WTC11 (cell line): ENCODE results near the gene DGKG. TPM values are rescaled to one million over a fixed set of nuclear protein-coding genes. Genes with fewer than 3 reads are reported as not detected.

Experiments
- ATAC-seq: fragments of 200-7000 bp; cut with Tn5 transposase; 2 replicates; pipeline ENCODE4 v1.10.0; 2021; ENCODE audit warnings: mild to moderate bottlenecking, moderate library complexity
- CTCF ChIA-PET: fragments of 300-600 bp; sonication (Branson Sonifier 250); formaldehyde crosslinking; loops from one replicate; lab custom pipeline; 2021; ENCODE audit warnings: antibody characterized with exemption; lab: Charles Lee
- POLR2A ChIA-PET: fragments of 350-600 bp; sonication (Branson Sonifier 250); formaldehyde crosslinking; loops from one replicate; lab custom pipeline; 2021; ENCODE audit warnings: antibody characterized with exemption; lab: Charles Lee
- DNase-seq: peaks from one replicate; pipeline ENCODE4 v3.0.0; 2021; ENCODE audit warnings: low spot score
- H3K27ac Mint-ChIP-seq: 2 replicates; pipeline ENCODE4 v1.8.0; 2021; ENCODE audit warnings: mixed read lengths
- H3K27me3 Mint-ChIP-seq: 2 replicates; pipeline ENCODE4 v1.8.0; 2021; ENCODE audit warnings: low read depth, mild to moderate bottlenecking, moderate library complexity, mixed read lengths
- H3K36me3 Mint-ChIP-seq: 2 replicates; pipeline ENCODE4 v1.8.0; 2021; ENCODE audit warnings: mixed read lengths
- H3K4me1 Mint-ChIP-seq: 2 replicates; pipeline ENCODE4 v1.8.0; 2022; ENCODE audit warnings: mixed read lengths
- H3K4me3 Mint-ChIP-seq: 2 replicates; pipeline ENCODE4 v1.8.0; 2021; ENCODE audit warnings: mild to moderate bottlenecking, moderate library complexity, mixed read lengths
- H3K9me3 Mint-ChIP-seq: 2 replicates; pipeline ENCODE4 v1.8.0; 2021; ENCODE audit warnings: mixed read lengths
- AR ChIP-seq: fragments of 250-450 bp; sonication (Bioruptor Pico); IDR thresholded peaks from 2 replicates; pipeline ENCODE4 v1.9.0; 2021; ENCODE audit warnings: mild to moderate bottlenecking
- CBFB ChIP-seq: sonication (generic); formaldehyde crosslinking; IDR thresholded peaks from 2 replicates; pipeline ENCODE4 v1.8.1; 2022; ENCODE audit warnings: mild to moderate bottlenecking, low read depth, missing genetic modification reagents
- E2F4 ChIP-seq: sonication (generic); formaldehyde crosslinking; IDR thresholded peaks from 2 replicates; pipeline ENCODE4 v1.8.1; 2022; ENCODE audit warnings: low read depth, mild to moderate bottlenecking, moderate library complexity, missing genetic modification reagents, borderline replicate concordance
- ETV6 ChIP-seq: sonication (generic); formaldehyde crosslinking; IDR thresholded peaks from 2 replicates; pipeline ENCODE4 v1.8.1; 2022; ENCODE audit warnings: mild to moderate bottlenecking, missing genetic modification reagents
- GABPB1 ChIP-seq: sonication (generic); formaldehyde crosslinking; IDR thresholded peaks from 2 replicates; pipeline ENCODE4 v1.8.1; 2023; ENCODE audit warnings: mild to moderate bottlenecking, missing genetic modification reagents
- HMGA2 ChIP-seq: fragments of 250-450 bp; sonication (Bioruptor Pico); IDR thresholded peaks from 2 replicates; pipeline ENCODE4 v1.4.0; 2021; ENCODE audit warnings: mild to moderate bottlenecking, moderate library complexity
- MYBL2 ChIP-seq: sonication (generic); formaldehyde crosslinking; IDR thresholded peaks from 2 replicates; pipeline ENCODE4 v1.8.1; 2023; ENCODE audit warnings: mild to moderate bottlenecking, moderate library complexity, missing genetic modification reagents
- NFATC4 ChIP-seq: fragments of 250-450 bp; sonication (Bioruptor Pico); IDR thresholded peaks from 2 replicates; pipeline ENCODE4 v1.9.0; 2021; ENCODE audit warnings: mild to moderate bottlenecking
- NFYB ChIP-seq: sonication (generic); formaldehyde crosslinking; conservative IDR thresholded peaks from 2 replicates; pipeline ENCODE4 v1.8.0; 2022; ENCODE audit warnings: low read depth, missing genetic modification reagents
- NR2C2 ChIP-seq: sonication (generic); formaldehyde crosslinking; IDR thresholded peaks from 2 replicates; pipeline ENCODE4 v1.8.0; 2022; ENCODE audit warnings: mild to moderate bottlenecking, missing genetic modification reagents
- PRRX2 ChIP-seq: fragments of 250-450 bp; sonication (Bioruptor Pico); IDR thresholded peaks from 2 replicates; pipeline ENCODE4 v1.8.0; 2021; ENCODE audit warnings: mild to moderate bottlenecking
- SP1 ChIP-seq: sonication (generic); formaldehyde crosslinking; conservative IDR thresholded peaks from 2 replicates; pipeline ENCODE4 v1.8.1; 2022; ENCODE audit warnings: missing genetic modification reagents
- ZBTB21 ChIP-seq: sonication (generic); formaldehyde crosslinking; IDR thresholded peaks from 2 replicates; pipeline ENCODE4 v1.8.1; 2023; ENCODE audit warnings: mild to moderate bottlenecking, missing genetic modification reagents, borderline replicate concordance
- ZBTB43 ChIP-seq: sonication (generic); formaldehyde crosslinking; IDR thresholded peaks from 2 replicates; pipeline ENCODE4 v1.8.1; 2023; ENCODE audit warnings: mild to moderate bottlenecking, missing genetic modification reagents
- ZNF121 ChIP-seq: sonication (generic); formaldehyde crosslinking; IDR thresholded peaks from 2 replicates; pipeline ENCODE4 v1.8.0; 2023; ENCODE audit warnings: missing genetic modification reagents
- ZNF263 ChIP-seq: sonication (generic); formaldehyde crosslinking; IDR thresholded peaks from 2 replicates; pipeline ENCODE4 v1.8.1; 2022; ENCODE audit warnings: low read depth, mild to moderate bottlenecking, moderate library complexity, missing genetic modification reagents
- ZNF396 ChIP-seq: fragments of 250-450 bp; sonication (Bioruptor Pico); IDR thresholded peaks from 2 replicates; pipeline ENCODE4 v1.8.0; 2021; ENCODE audit warnings: mild to moderate bottlenecking, moderate library complexity, borderline replicate concordance
- ZNF512 ChIP-seq: sonication (generic); formaldehyde crosslinking; IDR thresholded peaks from 2 replicates; pipeline ENCODE4 v1.8.1; 2022; ENCODE audit warnings: missing genetic modification reagents, borderline replicate concordance
- ZNF671 ChIP-seq: fragments of 250-450 bp; sonication (Bioruptor Pico); IDR thresholded peaks from 2 replicates; pipeline ENCODE4 v1.8.0; 2021; ENCODE audit warnings: mild to moderate bottlenecking
- total RNA-seq: library from RNA; stranded (reverse); gene quantifications from 3 replicates; pipeline ENCODE4 v1.2.3, GENCODE V29; 2021
- TF ChIP-seq, protein P1 (sequence below): fragments of 250-450 bp; sonication (Bioruptor Pico); IDR thresholded peaks from 2 replicates; pipeline ENCODE4 v1.9.0; 2021; ENCODE audit warnings: moderate library complexity, mild to moderate bottlenecking, inconsistent platforms, borderline replicate concordance
- TF ChIP-seq, protein P2 (sequence below): sonication (generic); formaldehyde crosslinking; IDR thresholded peaks from 2 replicates; pipeline ENCODE4 v1.8.1; 2022; ENCODE audit warnings: low read depth, missing genetic modification reagents, borderline replicate concordance

The DGKG gene
- total RNA-seq, 1 experiment from 2014 or later, result 0.92 TPM

GRCh38 chr3:186226482-186226881 is 135.6 kb downstream of the DGKG start:
- H3K9me3 Mint-ChIP-seq, result no peaks in the 10 kb centered on the region
- H3K4me3 Mint-ChIP-seq, result no peak overlapping the region
- ChIA-PET POLR2A (no interaction called here), CTCF (interaction anchor here (1.1 to 1.4 kb wide), 2 partner anchors 15 to 18 kb away, joined by 3 read pairs; no protein-coding TSS in a partner anchor)
- no peak for TF ChIP-seq NFATC4 (CRISPR knock-in tag)
- TF ChIP-seq, protein P1, sequence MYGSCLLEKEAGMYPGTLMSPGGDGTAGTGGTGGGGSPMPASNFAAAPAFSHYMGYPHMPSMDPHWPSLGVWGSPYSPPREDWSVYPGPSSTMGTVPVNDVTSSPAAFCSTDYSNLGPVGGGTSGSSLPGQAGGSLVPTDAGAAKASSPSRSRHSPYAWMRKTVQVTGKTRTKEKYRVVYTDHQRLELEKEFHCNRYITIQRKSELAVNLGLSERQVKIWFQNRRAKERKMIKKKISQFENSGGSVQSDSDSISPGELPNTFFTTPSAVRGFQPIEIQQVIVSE (CRISPR knock-in tag), result no peak
- no peak for DNase-seq
- H3K27ac Mint-ChIP-seq, result no peak overlapping the region
- no peaks in the 10 kb centered on the region for H3K27me3 Mint-ChIP-seq
- H3K4me1 Mint-ChIP-seq, result peaks cover 19% of the 10 kb centered on the region
- no peak for ATAC-seq
- no peaks in the 10 kb centered on the region for H3K36me3 Mint-ChIP-seq

GRCh38 chr3:186225603-186226002 is 136.4 kb downstream of the DGKG start:
- Mint-ChIP-seq H3K4me1 (peaks cover 28% of the 10 kb centered on the region), H3K9me3 (no peaks in the 10 kb centered on the region), H3K27me3 (no peaks in the 10 kb centered on the region), H3K4me3 (no peak overlapping the region), H3K27ac (no peak overlapping the region), H3K36me3 (no peaks in the 10 kb centered on the region)
- no peak for ATAC-seq
- CTCF ChIA-PET, result interaction anchor here (1.3 to 1.4 kb wide), 2 partner anchors 16 to 315 kb away, joined by 3 read pairs; no protein-coding TSS in a partner anchor
- no peak for TF ChIP-seq PRRX2 (CRISPR knock-in tag)
- POLR2A ChIA-PET, result no interaction called here
- DNase-seq, result no peak

DNA sequence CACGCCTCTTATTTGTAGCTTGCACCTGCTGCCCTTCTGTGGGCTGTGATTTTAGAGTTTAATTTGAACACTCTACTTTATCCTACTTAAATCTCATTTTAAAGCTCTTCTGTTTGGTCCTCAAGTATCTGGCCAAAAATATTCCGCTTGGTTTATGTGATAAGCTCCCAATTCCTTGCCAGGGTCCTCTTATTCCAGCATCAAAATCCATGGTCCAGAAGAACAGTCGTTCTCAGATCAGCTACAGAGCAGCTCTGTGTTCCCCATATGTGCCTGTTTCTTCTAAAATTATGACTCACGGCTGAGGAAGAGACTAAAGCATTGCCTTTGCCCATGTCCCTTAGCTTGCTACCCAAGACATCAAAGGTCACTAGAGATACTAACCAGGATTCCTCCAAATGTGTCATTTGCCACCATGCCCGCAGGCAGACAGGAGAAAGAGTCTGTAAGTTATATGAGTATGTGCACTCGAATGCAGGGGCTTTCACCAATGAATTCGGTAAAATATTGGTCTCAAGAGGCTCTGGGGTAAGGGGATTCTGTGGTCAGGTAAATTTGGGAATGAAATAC is 137.9 kb downstream of the DGKG start:
- Mint-ChIP-seq H3K27me3 (no peaks in the 10 kb centered on the region), H3K27ac (no peak overlapping the region), H3K4me3 (no peak overlapping the region), H3K4me1 (peaks cover 29% of the 10 kb centered on the region), H3K36me3 (no peaks in the 10 kb centered on the region), H3K9me3 (no peaks in the 10 kb centered on the region)
- POLR2A ChIA-PET, result no interaction called here
- TF ChIP-seq AR (CRISPR knock-in tag) (no peak), ZNF396 (CRISPR knock-in tag) (no peak), ZNF263 (CRISPR knock-in tag) (no peak)
- no peak for ATAC-seq
- DNase-seq, result no peak
- CTCF ChIA-PET, result interaction anchor here (0.6 to 1.5 kb wide), 7 partner anchors 14 to 345 kb away, joined by 3 to 4 read pairs (median 3); no protein-coding TSS in a partner anchor

- DNase-seq (no peak), ATAC-seq (no peak)
- CTCF ChIA-PET, result interaction anchor here (0.8 to 1.5 kb wide), 3 partner anchors 14 to 18 kb away, joined by 3 to 4 read pairs (median 4); no protein-coding TSS in a partner anchor
- H3K9me3 Mint-ChIP-seq, result no peaks in the 10 kb centered on the region
- H3K27me3 Mint-ChIP-seq, result no peaks in the 10 kb centered on the region
- no peak overlapping the region for H3K4me3 Mint-ChIP-seq
- H3K36me3 Mint-ChIP-seq, result no peaks in the 10 kb centered on the region
- no peak overlapping the region for H3K27ac Mint-ChIP-seq
- peaks cover 25% of the 10 kb centered on the region for H3K4me1 Mint-ChIP-seq
- POLR2A ChIA-PET, result no interaction called here
- TF ChIP-seq MYBL2 (CRISPR knock-in tag) (no peak), GABPB1 (CRISPR knock-in tag) (no peak), HMGA2 (CRISPR knock-in tag) (no peak), NFYB (CRISPR knock-in tag) (no peak), ZNF671 (no peak), E2F4 (no peak), SP1 (no peak), ZNF121 (CRISPR knock-in tag) (no peak), ETV6 (CRISPR knock-in tag) (no peak), CBFB (CRISPR knock-in tag) (no peak), ZNF512 (CRISPR knock-in tag) (no peak), ZBTB43 (CRISPR knock-in tag) (no peak), ZBTB21 (no peak), NR2C2 (no peak)
- TF ChIP-seq, protein P2, sequence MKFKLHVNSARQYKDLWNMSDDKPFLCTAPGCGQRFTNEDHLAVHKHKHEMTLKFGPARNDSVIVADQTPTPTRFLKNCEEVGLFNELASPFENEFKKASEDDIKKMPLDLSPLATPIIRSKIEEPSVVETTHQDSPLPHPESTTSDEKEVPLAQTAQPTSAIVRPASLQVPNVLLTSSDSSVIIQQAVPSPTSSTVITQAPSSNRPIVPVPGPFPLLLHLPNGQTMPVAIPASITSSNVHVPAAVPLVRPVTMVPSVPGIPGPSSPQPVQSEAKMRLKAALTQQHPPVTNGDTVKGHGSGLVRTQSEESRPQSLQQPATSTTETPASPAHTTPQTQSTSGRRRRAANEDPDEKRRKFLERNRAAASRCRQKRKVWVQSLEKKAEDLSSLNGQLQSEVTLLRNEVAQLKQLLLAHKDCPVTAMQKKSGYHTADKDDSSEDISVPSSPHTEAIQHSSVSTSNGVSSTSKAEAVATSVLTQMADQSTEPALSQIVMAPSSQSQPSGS (CRISPR knock-in tag), result no peak
These were observed 138.6 kb downstream of the DGKG start for GRCh38 chr3:186223476-186223875.
